ENCODE measurements around the gene ETV7. TPM values are rescaled to one million over a fixed set of nuclear protein-coding genes. Genes with fewer than 3 reads are reported as not detected.

ETV7 gene
- total and polyA plus RNA-seq, 2 experiments from 2014 or later, result 0.47 to 1.2 TPM

- Histone ChIP-seq H2AFZ (no peak overlapping the region), H4K20me1 (replicated peaks; ENCODE audit: insufficient read depth) (no peaks in the 10 kb centered on the region), H3K4me3 (no peak overlapping the region), H3K4me1 (ENCODE audit: insufficient read depth) (peaks cover 4% of the 10 kb centered on the region; the same call in 1 of the 2 replicates), H3K79me2 (replicated peaks; ENCODE audit: insufficient read depth) (no peaks in the 10 kb centered on the region), H3K9me2 (ENCODE audit: insufficient read depth) (no peaks in the 10 kb centered on the region), H3F3A (replicated peaks; ENCODE audit: low read depth) (no peaks in the 10 kb centered on the region), H3K27ac (ENCODE audit: low read depth) (no peak overlapping the region), H3K27me3 (ENCODE audit: insufficient read depth) (no peaks in the 10 kb centered on the region), H3K36me3 (ENCODE audit: insufficient read depth) (no peaks in the 10 kb centered on the region), H3K4me2 (no peak overlapping the region)
- ATAC-seq, result no peak
- Mint-ChIP-seq H3K4me1 (peaks cover 30% of the 10 kb centered on the region), H3K4me3 (no peak overlapping the region), H3K27me3 (ENCODE audit: insufficient read depth, low read depth, poor library complexity) (peaks cover 9% of the 10 kb centered on the region), H3K36me3 (ENCODE audit: low read depth) (no peaks in the 10 kb centered on the region), H3K27ac (no peak overlapping the region), H3K9me3 (no peaks in the 10 kb centered on the region)
- DNase-seq (ENCODE audit: low spot score), result no peak
- TF ChIP-seq ZNF114 (CRISPR knock-in tag; IDR thresholded peaks at IDR 0.05) (no peak), EZH2 (IDR thresholded peaks at IDR 0.05; ENCODE audit: low read depth, unreplicated experiment) (no peak), ZNF331 (CRISPR knock-in tag; IDR thresholded peaks at IDR 0.05; ENCODE audit: low read depth) (no peak), POLR2AphosphoS5 (IDR thresholded peaks at IDR 0.05; ENCODE audit: low read depth) (no peak), JUNB (IDR thresholded peaks at IDR 0.05; ENCODE audit: unreplicated experiment) (no peak), STAT1 (IDR thresholded peaks at IDR 0.05; ENCODE audit: unreplicated experiment) (no peak), CREB1 (CRISPR knock-in tag; IDR thresholded peaks at IDR 0.05; ENCODE audit: low read depth) (no peak), EZH2phosphoT487 (IDR thresholded peaks at IDR 0.05; ENCODE audit: unreplicated experiment) (no peak), CTCF (conservative IDR thresholded peaks at IDR 0.05; ENCODE audit: low read depth in 2 of 2) (no peak), NANOG (IDR thresholded peaks at IDR 0.05; ENCODE audit: borderline replicate concordance) (no peak)
- TF ChIP-seq, protein P1, sequence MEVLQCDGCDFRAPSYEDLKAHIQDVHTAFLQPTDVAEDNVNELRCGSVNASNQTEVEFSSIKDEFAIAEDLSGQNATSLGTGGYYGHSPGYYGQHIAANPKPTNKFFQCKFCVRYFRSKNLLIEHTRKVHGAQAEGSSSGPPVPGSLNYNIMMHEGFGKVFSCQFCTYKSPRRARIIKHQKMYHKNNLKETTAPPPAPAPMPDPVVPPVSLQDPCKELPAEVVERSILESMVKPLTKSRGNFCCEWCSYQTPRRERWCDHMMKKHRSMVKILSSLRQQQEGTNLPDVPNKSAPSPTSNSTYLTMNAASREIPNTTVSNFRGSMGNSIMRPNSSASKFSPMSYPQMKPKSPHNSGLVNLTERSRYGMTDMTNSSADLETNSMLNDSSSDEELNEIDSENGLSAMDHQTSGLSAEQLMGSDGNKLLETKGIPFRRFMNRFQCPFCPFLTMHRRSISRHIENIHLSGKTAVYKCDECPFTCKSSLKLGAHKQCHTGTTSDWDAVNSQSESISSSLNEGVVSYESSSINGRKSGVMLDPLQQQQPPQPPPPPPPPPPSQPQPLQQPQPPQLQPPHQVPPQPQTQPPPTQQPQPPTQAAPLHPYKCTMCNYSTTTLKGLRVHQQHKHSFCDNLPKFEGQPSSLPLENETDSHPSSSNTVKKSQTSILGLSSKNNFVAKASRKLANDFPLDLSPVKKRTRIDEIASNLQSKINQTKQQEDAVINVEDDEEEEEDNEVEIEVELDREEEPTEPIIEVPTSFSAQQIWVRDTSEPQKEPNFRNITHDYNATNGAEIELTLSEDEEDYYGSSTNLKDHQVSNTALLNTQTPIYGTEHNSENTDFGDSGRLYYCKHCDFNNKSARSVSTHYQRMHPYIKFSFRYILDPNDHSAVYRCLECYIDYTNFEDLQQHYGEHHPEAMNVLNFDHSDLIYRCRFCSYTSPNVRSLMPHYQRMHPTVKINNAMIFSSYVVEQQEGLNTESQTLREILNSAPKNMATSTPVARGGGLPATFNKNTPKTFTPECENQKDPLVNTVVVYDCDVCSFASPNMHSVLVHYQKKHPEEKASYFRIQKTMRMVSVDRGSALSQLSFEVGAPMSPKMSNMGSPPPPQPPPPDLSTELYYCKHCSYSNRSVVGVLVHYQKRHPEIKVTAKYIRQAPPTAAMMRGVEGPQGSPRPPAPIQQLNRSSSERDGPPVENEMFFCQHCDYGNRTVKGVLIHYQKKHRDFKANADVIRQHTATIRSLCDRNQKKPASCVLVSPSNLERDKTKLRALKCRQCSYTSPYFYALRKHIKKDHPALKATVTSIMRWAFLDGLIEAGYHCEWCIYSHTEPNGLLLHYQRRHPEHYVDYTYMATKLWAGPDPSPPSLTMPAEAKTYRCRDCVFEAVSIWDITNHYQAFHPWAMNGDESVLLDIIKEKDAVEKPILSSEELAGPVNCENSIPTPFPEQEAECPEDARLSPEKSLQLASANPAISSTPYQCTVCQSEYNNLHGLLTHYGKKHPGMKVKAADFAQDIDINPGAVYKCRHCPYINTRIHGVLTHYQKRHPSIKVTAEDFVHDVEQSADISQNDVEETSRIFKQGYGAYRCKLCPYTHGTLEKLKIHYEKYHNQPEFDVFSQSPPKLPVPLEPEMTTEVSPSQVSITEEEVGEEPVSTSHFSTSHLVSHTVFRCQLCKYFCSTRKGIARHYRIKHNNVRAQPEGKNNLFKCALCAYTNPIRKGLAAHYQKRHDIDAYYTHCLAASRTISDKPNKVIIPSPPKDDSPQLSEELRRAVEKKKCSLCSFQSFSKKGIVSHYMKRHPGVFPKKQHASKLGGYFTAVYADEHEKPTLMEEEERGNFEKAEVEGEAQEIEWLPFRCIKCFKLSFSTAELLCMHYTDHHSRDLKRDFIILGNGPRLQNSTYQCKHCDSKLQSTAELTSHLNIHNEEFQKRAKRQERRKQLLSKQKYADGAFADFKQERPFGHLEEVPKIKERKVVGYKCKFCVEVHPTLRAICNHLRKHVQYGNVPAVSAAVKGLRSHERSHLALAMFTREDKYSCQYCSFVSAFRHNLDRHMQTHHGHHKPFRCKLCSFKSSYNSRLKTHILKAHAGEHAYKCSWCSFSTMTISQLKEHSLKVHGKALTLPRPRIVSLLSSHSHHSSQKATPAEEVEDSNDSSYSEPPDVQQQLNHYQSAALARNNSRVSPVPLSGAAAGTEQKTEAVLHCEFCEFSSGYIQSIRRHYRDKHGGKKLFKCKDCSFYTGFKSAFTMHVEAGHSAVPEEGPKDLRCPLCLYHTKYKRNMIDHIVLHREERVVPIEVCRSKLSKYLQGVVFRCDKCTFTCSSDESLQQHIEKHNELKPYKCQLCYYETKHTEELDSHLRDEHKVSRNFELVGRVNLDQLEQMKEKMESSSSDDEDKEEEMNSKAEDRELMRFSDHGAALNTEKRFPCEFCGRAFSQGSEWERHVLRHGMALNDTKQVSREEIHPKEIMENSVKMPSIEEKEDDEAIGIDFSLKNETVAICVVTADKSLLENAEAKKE (CRISPR knock-in tag; IDR thresholded peaks at IDR 0.05), result no peak
- TF ChIP-seq, protein P2, sequence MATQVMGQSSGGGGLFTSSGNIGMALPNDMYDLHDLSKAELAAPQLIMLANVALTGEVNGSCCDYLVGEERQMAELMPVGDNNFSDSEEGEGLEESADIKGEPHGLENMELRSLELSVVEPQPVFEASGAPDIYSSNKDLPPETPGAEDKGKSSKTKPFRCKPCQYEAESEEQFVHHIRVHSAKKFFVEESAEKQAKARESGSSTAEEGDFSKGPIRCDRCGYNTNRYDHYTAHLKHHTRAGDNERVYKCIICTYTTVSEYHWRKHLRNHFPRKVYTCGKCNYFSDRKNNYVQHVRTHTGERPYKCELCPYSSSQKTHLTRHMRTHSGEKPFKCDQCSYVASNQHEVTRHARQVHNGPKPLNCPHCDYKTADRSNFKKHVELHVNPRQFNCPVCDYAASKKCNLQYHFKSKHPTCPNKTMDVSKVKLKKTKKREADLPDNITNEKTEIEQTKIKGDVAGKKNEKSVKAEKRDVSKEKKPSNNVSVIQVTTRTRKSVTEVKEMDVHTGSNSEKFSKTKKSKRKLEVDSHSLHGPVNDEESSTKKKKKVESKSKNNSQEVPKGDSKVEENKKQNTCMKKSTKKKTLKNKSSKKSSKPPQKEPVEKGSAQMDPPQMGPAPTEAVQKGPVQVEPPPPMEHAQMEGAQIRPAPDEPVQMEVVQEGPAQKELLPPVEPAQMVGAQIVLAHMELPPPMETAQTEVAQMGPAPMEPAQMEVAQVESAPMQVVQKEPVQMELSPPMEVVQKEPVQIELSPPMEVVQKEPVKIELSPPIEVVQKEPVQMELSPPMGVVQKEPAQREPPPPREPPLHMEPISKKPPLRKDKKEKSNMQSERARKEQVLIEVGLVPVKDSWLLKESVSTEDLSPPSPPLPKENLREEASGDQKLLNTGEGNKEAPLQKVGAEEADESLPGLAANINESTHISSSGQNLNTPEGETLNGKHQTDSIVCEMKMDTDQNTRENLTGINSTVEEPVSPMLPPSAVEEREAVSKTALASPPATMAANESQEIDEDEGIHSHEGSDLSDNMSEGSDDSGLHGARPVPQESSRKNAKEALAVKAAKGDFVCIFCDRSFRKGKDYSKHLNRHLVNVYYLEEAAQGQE (IDR thresholded peaks at IDR 0.05; ENCODE audit: unreplicated experiment), result no peak
- TF ChIP-seq, protein P3, sequence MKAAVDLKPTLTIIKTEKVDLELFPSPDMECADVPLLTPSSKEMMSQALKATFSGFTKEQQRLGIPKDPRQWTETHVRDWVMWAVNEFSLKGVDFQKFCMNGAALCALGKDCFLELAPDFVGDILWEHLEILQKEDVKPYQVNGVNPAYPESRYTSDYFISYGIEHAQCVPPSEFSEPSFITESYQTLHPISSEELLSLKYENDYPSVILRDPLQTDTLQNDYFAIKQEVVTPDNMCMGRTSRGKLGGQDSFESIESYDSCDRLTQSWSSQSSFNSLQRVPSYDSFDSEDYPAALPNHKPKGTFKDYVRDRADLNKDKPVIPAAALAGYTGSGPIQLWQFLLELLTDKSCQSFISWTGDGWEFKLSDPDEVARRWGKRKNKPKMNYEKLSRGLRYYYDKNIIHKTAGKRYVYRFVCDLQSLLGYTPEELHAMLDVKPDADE (IDR thresholded peaks at IDR 0.05), result no peak
Measured at GRCh38 chr6:36324191-36324590, 63.3 kb downstream of the ETV7 start.
